KG1 (cell line): Measurements from ENCODE around the gene CGRRF1.

Experiments used
- DNase-seq: peaks from one replicate; lab custom pipeline; 2025; lab: John Stamatoyannopoulos, UW

Gene CGRRF1

GRCh38 chr14:54548491-54548890 is 38.8 kb downstream of the CGRRF1 start:
- no peak for DNase-seq

GRCh38 chr14:54549862-54550261 is 40.2 kb downstream of the CGRRF1 start:
- DNase-seq: no peak

GRCh38 chr14:54550514-54550913 is 40.8 kb downstream of the CGRRF1 start:
- no peak for DNase-seq

GRCh38 chr14:54554401-54554800 is 44.7 kb downstream of the CGRRF1 start:
- no peak for DNase-seq

- no peak for DNase-seq
Measured at GRCh38 chr14:54555651-54556050, 45.9 kb downstream of the CGRRF1 start.

GRCh38 chr14:54556535-54556934 is 46.8 kb downstream of the CGRRF1 start:
- DNase-seq: no peak

GRCh38 chr14:54562334-54562733 is 52.6 kb downstream of the CGRRF1 start:
- no peak for DNase-seq

- DNase-seq: peak; percentile 17
Measured at GRCh38 chr14:54564071-54564867, 54.6 kb downstream of the CGRRF1 start.

GRCh38 chr14:54564868-54565784 is 55.4 kb downstream of the CGRRF1 start:
- DNase-seq: peak; percentile 6

GRCh38 chr14:54565785-54566409 is 56.2 kb downstream of the CGRRF1 start:
- DNase-seq: no peak

- DNase-seq: peak; percentile 17
Measured at GRCh38 chr14:54566410-54567223, 56.9 kb downstream of the CGRRF1 start, which contains the start of gene SAMD4A. Gene SAMD4A, plus strand, starts transcription at chr14:54567128. Its CDS starts 789 bp downstream, at chr14:54567917.

GRCh38 chr14:54567224-54567638 is 57.5 kb downstream of the CGRRF1 start:
- DNase-seq: no peak

GRCh38 chr14:54567639-54568561 is 58.2 kb downstream of the CGRRF1 start:
- no peak for DNase-seq

- DNase-seq: no peak
Measured at GRCh38 chr14:54568821-54569595, 59.3 kb downstream of the CGRRF1 start.

GRCh38 chr14:54570047-54570446 is 60.3 kb downstream of the CGRRF1 start:
- DNase-seq: no peak

GRCh38 chr14:54570631-54571415 is 61.1 kb downstream of the CGRRF1 start:
- no peak for DNase-seq

GRCh38 chr14:54572316-54572715 is 62.6 kb downstream of the CGRRF1 start:
- DNase-seq: no peak

GRCh38 chr14:54574528-54574927 is 64.8 kb downstream of the CGRRF1 start:
- no peak for DNase-seq

- DNase-seq: no peak
Measured at GRCh38 chr14:54577494-54577893, 67.8 kb downstream of the CGRRF1 start.
